H1 (cell line): ENCODE data around the gene ZNRF3. TPM values are rescaled to one million over a fixed set of nuclear protein-coding genes. Genes with fewer than 3 reads are reported as not detected.

Experiments
- RFX5 ChIP-seq: IDR thresholded peaks from 2 replicates; pipeline ENCODE4 v1.6.1; 2011; ENCODE audit warnings: low read depth, low read length, improper control_type of control experiment, borderline replicate concordance
- SAP30 ChIP-seq: fragments of 300-600 bp; sonication (generic); IDR thresholded peaks from 2 replicates; pipeline ENCODE4 v1.7.1; 2012; ENCODE audit warnings: low read length, moderate library complexity, mild to moderate bottlenecking, inconsistent platforms; ENCODE audit not compliant: insufficient read depth, insufficient replicate concordance
- SUZ12 ChIP-seq: fragments of 200-600 bp; sonication (generic); IDR thresholded peaks from 2 replicates; pipeline ENCODE4 v1.6.1; 2012; ENCODE audit warnings: mild to moderate bottlenecking, inconsistent platforms, low read length, moderate library complexity, mixed read lengths
- TAF7 ChIP-seq: optimal IDR thresholded peaks from 2 replicates; pipeline ENCODE3; 2011; ENCODE audit warnings: low read depth, mild to moderate bottlenecking, inconsistent platforms, low read length, moderate library complexity, borderline replicate concordance
- TEAD4 ChIP-seq: IDR thresholded peaks from 2 replicates; pipeline ENCODE4 v1.6.1; 2012; ENCODE audit warnings: low read depth, low read length, inconsistent platforms, mixed read lengths
- ZNF274 ChIP-seq: IDR thresholded peaks from 2 replicates; pipeline ENCODE4 v1.7.0; 2012; ENCODE audit warnings: low read length, borderline replicate concordance; ENCODE audit errors: extremely low read depth
- polyA plus RNA-seq, 7 experiments: library from polyadenylated mRNA; depleted of rRNA in 3 of 7; stranded (reverse) in 5 of 7; unstranded in 2 of 7; fragments of >200 nt in 5 of 7; fragments of 200-250 nt in 2 of 7; gene quantifications; 1 replicate in 5 of 7; 2 replicates in 1 of 7; 4 replicates in 1 of 7; pipeline versions ENCODE4 v1.2.1 to v1.2.3, GENCODE V29; 2011 to 2013; ENCODE audit warnings: missing spikeins in 2 of 7, mixed read lengths in 2 of 7
- total RNA-seq: library from RNA; stranded (reverse); fragmentation: NEBNext Ultra II Directional; extraction: Animal tissue kit (Norgen Biotek cat#: 25700); gene quantifications from 2 replicates; pipeline ENCODE4 v1.2.1, GENCODE V29; 2021
- TF ChIP-seq, protein P1 (sequence below): fragments of 300-600 bp; sonication (generic); IDR thresholded peaks from 2 replicates; pipeline ENCODE4 v1.7.1; 2012; ENCODE audit warnings: low read length, moderate library complexity, mild to moderate bottlenecking, inconsistent platforms; ENCODE audit not compliant: insufficient replicate concordance

The ZNRF3 gene
- total and polyA plus RNA-seq, 2 of the 8 experiments (the other 6 are each of a cell fraction or from before 2014, with no cell fraction given) = 14.1 to 21.7 TPM

- TF ChIP-seq, protein P1, sequence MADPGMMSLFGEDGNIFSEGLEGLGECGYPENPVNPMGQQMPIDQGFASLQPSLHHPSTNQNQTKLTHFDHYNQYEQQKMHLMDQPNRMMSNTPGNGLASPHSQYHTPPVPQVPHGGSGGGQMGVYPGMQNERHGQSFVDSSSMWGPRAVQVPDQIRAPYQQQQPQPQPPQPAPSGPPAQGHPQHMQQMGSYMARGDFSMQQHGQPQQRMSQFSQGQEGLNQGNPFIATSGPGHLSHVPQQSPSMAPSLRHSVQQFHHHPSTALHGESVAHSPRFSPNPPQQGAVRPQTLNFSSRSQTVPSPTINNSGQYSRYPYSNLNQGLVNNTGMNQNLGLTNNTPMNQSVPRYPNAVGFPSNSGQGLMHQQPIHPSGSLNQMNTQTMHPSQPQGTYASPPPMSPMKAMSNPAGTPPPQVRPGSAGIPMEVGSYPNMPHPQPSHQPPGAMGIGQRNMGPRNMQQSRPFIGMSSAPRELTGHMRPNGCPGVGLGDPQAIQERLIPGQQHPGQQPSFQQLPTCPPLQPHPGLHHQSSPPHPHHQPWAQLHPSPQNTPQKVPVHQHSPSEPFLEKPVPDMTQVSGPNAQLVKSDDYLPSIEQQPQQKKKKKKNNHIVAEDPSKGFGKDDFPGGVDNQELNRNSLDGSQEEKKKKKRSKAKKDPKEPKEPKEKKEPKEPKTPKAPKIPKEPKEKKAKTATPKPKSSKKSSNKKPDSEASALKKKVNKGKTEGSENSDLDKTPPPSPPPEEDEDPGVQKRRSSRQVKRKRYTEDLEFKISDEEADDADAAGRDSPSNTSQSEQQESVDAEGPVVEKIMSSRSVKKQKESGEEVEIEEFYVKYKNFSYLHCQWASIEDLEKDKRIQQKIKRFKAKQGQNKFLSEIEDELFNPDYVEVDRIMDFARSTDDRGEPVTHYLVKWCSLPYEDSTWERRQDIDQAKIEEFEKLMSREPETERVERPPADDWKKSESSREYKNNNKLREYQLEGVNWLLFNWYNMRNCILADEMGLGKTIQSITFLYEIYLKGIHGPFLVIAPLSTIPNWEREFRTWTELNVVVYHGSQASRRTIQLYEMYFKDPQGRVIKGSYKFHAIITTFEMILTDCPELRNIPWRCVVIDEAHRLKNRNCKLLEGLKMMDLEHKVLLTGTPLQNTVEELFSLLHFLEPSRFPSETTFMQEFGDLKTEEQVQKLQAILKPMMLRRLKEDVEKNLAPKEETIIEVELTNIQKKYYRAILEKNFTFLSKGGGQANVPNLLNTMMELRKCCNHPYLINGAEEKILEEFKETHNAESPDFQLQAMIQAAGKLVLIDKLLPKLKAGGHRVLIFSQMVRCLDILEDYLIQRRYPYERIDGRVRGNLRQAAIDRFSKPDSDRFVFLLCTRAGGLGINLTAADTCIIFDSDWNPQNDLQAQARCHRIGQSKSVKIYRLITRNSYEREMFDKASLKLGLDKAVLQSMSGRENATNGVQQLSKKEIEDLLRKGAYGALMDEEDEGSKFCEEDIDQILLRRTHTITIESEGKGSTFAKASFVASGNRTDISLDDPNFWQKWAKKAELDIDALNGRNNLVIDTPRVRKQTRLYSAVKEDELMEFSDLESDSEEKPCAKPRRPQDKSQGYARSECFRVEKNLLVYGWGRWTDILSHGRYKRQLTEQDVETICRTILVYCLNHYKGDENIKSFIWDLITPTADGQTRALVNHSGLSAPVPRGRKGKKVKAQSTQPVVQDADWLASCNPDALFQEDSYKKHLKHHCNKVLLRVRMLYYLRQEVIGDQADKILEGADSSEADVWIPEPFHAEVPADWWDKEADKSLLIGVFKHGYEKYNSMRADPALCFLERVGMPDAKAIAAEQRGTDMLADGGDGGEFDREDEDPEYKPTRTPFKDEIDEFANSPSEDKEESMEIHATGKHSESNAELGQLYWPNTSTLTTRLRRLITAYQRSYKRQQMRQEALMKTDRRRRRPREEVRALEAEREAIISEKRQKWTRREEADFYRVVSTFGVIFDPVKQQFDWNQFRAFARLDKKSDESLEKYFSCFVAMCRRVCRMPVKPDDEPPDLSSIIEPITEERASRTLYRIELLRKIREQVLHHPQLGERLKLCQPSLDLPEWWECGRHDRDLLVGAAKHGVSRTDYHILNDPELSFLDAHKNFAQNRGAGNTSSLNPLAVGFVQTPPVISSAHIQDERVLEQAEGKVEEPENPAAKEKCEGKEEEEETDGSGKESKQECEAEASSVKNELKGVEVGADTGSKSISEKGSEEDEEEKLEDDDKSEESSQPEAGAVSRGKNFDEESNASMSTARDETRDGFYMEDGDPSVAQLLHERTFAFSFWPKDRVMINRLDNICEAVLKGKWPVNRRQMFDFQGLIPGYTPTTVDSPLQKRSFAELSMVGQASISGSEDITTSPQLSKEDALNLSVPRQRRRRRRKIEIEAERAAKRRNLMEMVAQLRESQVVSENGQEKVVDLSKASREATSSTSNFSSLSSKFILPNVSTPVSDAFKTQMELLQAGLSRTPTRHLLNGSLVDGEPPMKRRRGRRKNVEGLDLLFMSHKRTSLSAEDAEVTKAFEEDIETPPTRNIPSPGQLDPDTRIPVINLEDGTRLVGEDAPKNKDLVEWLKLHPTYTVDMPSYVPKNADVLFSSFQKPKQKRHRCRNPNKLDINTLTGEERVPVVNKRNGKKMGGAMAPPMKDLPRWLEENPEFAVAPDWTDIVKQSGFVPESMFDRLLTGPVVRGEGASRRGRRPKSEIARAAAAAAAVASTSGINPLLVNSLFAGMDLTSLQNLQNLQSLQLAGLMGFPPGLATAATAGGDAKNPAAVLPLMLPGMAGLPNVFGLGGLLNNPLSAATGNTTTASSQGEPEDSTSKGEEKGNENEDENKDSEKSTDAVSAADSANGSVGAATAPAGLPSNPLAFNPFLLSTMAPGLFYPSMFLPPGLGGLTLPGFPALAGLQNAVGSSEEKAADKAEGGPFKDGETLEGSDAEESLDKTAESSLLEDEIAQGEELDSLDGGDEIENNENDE = no peak
- no peak for TF ChIP-seq TEAD4
- no peak for TF ChIP-seq TAF7
- no peak for TF ChIP-seq SAP30
- no peak for TF ChIP-seq ZNF274
- no peak for TF ChIP-seq RFX5
- no peak for TF ChIP-seq SUZ12
- TF ChIP-seq, all 59 proteins: peak for 0
These were observed 28.7 kb downstream of the ZNRF3 start (continued) for GRCh38 chr22:28911777-28912669.
